GM18502 (cell line): ENCODE results near the gene TPGS1.

Source experiments
- ATAC-seq: cut with Tn5 transposase; IDR thresholded peaks from one replicate; pipeline ENCODE4 v1.9.1; 2021; ENCODE audit warnings: mild to moderate bottlenecking; ENCODE audit not compliant: unreplicated experiment, poor library complexity

Gene TPGS1

GRCh38 chr19:507286-508203 is at the start of gene TPGS1:
TPGS1 (plus strand) TSS chr19:507497; CDS start chr19:507507, 10 bp downstream.
- ATAC-seq: peak; percentile 62

- no peak for ATAC-seq
Observed at GRCh38 chr19:457636-458035, 49.7 kb upstream of the TPGS1 start.

DNA sequence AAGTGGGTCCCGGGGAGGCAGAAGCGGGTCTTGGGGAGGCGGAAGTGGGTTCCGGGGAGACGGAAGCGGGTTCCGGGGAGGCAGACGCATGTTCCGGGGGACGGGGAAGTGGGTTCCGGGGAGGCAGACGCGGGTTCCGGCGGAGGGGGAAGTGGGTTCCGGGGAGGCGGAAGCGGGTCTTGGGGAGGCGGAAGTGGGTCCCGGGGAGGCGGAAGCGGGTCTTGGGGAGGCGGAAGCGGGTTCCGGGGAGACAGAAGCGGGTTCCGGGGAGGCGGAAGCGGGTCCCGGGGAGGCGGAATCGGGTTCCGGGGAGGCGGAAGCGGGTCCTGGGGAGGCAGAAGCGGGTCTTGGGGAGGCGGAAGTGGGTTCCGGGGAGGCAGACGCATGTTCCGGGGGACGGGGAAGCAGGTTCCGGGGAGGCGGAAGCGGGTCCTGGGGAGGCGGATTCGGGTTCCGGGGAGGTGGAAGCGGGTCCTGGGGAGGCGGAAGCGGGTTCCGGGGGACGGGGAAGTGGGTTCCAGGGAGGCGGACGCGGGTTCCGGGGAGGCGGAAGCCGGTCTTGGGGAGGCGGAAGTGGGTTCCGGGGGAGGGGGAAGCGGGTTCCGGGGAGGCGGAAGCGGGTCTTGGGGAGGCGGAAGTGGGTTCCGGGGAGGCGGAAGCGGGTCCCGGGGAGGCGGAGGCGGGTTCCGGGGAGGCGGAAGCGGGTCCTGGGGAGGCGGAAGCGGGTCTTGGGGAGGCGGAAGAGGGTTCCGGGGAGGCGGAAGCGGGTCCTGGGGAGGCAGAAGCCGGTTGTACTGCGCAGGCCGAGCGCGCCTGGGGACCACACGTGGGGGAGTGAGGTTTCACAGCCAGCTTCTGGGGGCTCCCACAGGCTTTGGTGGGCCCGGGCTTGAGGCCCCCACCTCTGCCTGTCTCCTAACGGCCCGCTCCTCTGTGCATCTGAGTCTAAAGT is 48.9 kb upstream of the TPGS1 start:
- ATAC-seq: no peak

- ATAC-seq: no peak
Observed at GRCh38 chr19:459724-460511, 47.4 kb upstream of the TPGS1 start.

- ATAC-seq: no peak
Observed at GRCh38 chr19:460877-461720, 46.2 kb upstream of the TPGS1 start, which contains the start of gene SHC2. SHC2 (minus strand) TSS chr19:461033; CDS start chr19:460996, 37 bp downstream.

DNA sequence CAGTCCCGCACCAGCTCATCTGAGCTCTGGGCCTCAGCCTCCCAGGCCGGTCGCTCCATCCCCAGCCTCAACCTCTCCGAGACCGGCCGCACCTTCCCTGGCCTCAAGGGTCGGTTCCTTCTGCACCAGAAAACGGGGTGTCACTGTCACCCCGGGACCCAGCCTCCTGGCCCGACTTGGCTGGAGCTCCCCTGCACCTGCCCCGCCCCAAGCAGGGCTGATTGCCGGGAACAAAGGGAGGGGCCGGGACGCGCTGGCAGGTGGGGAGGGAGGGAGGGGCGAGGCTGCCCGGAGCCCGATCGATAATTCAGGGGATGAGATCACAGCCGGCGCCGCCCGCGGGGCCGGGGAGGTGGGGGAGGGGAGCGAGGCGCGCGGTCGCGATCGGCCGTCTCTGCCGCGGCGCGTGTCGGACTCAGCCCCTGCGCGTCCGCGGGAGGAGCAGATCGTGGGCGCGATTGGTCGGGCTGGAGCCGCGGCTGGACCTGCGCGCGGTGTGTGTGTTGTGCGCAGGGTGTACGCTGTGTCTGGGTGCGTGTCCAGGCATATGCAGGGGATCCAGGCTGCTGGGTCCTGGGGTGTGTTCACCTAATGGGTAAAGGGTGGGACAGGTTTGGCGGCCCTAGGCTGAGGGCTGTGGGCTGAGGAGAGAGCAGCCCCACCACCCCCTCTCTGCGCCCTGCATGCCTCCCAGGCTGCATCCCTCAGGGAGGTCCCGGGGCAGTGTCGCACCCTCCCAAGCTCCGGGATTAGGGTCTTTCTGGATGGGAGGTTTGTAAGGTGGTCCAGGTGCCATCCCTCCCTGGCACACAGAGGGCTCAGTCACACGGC is 45.4 kb upstream of the TPGS1 start:
- no peak for ATAC-seq

- no peak for ATAC-seq
Observed at GRCh38 chr19:463483-464207, 43.7 kb upstream of the TPGS1 start.

- ATAC-seq: no peak
Observed at GRCh38 chr19:464208-464545, 43.1 kb upstream of the TPGS1 start.

DNA sequence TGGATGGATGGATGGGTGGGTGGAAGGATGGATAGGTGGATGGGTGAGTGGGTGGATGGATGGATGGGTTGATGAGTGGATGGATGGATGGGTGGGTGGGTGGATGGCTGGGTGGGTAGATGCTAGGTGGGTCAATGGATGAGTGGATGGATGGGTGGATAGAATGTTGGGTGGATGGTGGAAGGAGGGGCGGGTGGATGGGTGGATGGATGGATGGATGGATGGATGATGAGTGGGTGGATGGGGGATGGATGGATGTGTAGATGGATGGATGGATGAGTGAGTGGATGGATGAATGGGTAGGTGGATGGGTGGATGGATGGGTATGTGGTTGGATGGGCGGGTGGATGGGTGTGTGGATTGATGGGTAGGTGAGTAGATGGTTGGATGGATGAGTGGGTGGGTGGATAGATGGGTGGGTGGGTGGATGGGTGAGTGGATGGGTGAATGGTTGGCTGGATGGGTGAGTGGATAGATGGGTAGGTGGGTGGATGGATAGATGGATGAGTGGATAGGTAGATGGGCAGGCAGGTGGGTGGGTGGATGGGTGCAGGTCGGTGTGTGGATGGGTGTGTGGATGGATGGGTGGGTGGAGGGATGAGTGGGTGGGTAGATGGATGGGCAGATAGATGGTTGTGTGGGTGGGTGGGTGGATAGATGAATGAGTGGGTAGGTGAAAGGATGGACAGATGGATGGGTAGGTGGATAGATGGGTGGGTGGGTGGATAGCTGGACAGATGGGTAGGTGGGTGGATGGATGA is 42.1 kb upstream of the TPGS1 start:
- ATAC-seq: no peak

- ATAC-seq: no peak
Observed at GRCh38 chr19:467554-467953, 39.7 kb upstream of the TPGS1 start.

GRCh38 chr19:468587-469256 is 38.6 kb upstream of the TPGS1 start:
- ATAC-seq: no peak

- ATAC-seq: no peak
Observed at GRCh38 chr19:469833-470232, 37.5 kb upstream of the TPGS1 start.

GRCh38 chr19:470701-471100 is 36.6 kb upstream of the TPGS1 start:
- no peak for ATAC-seq

DNA sequence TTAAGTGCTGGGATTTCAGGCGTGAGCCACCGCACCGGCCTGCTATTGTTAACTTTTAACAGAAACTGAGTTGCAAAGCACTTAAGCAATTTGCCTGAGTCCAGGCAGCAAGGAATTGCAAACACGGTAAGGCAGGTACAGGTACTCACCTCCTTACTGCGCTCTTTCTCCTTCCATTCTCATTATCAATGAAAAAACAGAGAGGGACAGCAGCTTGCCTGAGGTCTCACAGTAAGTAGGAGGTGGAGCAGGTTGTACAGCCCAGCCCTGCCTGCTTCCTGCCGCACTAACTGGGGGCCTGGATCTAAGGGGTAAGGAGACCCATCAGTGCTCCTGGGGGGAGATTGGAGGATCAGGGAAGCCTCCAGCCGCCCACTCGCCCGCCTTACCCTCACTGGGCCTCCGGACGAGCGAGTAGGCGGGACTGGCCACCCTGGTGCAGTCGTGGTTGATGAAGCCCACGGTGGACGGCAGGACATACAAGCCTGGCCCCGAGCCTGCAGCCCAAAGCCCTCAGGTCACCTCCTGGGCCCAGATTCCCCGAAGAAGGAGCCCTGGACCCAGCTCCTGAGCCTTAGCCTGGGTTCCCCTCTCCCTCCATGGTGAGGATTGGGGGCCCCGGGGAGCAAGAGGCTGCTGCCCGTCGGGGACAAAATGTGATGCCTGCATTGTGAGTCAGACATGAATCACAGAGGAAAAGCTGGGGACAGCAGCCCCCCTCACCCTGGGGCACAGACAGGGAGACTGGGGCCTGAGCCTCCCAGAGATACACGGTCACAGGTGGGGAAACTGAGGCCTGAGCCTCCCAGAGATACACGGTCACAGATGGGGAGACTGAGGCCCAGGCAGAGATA is 35.1 kb upstream of the TPGS1 start:
- no peak for ATAC-seq

- ATAC-seq: no peak
Observed at GRCh38 chr19:474126-475078, 32.9 kb upstream of the TPGS1 start.
